Liver (tissue), 9 donors: Measurements from ENCODE around the gene FOXN3. TPM values are rescaled to one million over a fixed set of nuclear protein-coding genes. Genes with fewer than 3 reads are reported as not detected.

ENCODE experiments used
- DNase-seq: peaks from one replicate; pipeline ENCODE4 v3.0.0-alpha.2; 2017; ENCODE audit warnings: low spot score
- H3K27ac ChIP-seq, 2 donors: one replicate each; pipeline ENCODE4 v1.7.0; 2013; ENCODE audit warnings: inconsistent platforms in 2 of 2, low read length in 2 of 2, control low read depth in 1 of 2, low read depth in 1 of 2, mild to moderate bottlenecking in 1 of 2
- H3K27me3 ChIP-seq, 4 donors: one replicate each; pipeline versions ENCODE4 v1.6.1 to v1.7.0; 2013; ENCODE audit warnings: low read length in 3 of 4, inconsistent platforms in 1 of 4, mild to moderate bottlenecking in 1 of 4, moderate library complexity in 1 of 4; ENCODE audit not compliant: control insufficient read depth in 4 of 4, insufficient read depth in 4 of 4
- H3K36me3 ChIP-seq, 4 donors: one replicate each; pipeline versions ENCODE4 v1.6.1 to v1.7.0; 2013; ENCODE audit warnings: low read length in 3 of 4, mild to moderate bottlenecking in 3 of 4, low read depth in 1 of 4, moderate library complexity in 1 of 4; ENCODE audit not compliant: control insufficient read depth in 4 of 4, insufficient read depth in 3 of 4
- H3K4me1 ChIP-seq, 4 donors: one replicate each; pipeline versions ENCODE4 v1.6.1 to v1.7.0; 2013; ENCODE audit warnings: low read length in 3 of 4, mild to moderate bottlenecking in 3 of 4, moderate library complexity in 1 of 4; ENCODE audit not compliant: control insufficient read depth in 4 of 4, insufficient read depth in 4 of 4
- H3K4me3 ChIP-seq, 3 donors: one replicate each; pipeline versions ENCODE4 v1.6.1 to v1.7.0; 2013; ENCODE audit warnings: low read length in 3 of 3, control low read depth in 1 of 3, low read depth in 1 of 3, mild to moderate bottlenecking in 1 of 3
- H3K9ac ChIP-seq, 2 donors: one replicate each; pipeline ENCODE4 v1.7.0; 2013; ENCODE audit warnings: low read length in 2 of 2, mild to moderate bottlenecking in 2 of 2, moderate library complexity in 2 of 2, control low read depth in 1 of 2, low read depth in 1 of 2
- H3K9me3 ChIP-seq, 4 donors: one replicate each; pipeline versions ENCODE4 v1.6.1 to v1.7.0; 2013; ENCODE audit warnings: low read length in 3 of 4; ENCODE audit not compliant: control insufficient read depth in 4 of 4
- FOXA2 ChIP-seq: IDR thresholded peaks from 2 replicates; pipeline ENCODE4 v1.6.1; 2016; ENCODE audit warnings: antibody characterized with exemption
- GABPA ChIP-seq, 2 donors: IDR thresholded peaks in 1 of 2; conservative IDR thresholded peaks in 1 of 2; 2 replicates each; pipeline ENCODE4 v1.6.1; 2016; ENCODE audit warnings: antibody characterized with exemption in 2 of 2, mild to moderate bottlenecking in 1 of 2, moderate library complexity in 1 of 2
- HNF4A ChIP-seq, 2 donors: conservative IDR thresholded peaks; 2 replicates each; pipeline ENCODE4 v1.6.1; 2016; ENCODE audit warnings: antibody characterized with exemption in 2 of 2, mild to moderate bottlenecking in 2 of 2
- TAF1 ChIP-seq: conservative IDR thresholded peaks from 2 replicates; pipeline ENCODE4 v1.6.1; 2016; ENCODE audit warnings: antibody characterized with exemption, mild to moderate bottlenecking
- YY1 ChIP-seq: IDR thresholded peaks from 2 replicates; pipeline ENCODE4 v1.6.1; 2016; ENCODE audit warnings: antibody characterized with exemption, mild to moderate bottlenecking
- WGBS: extraction: QIAGEN DNeasy Blood & Tissue Kit; methylation state at CpG from one replicate; pipeline ENCODE4 v1.1.7; 2013; 5-methylcytosine and 5-hydroxymethylcytosine counted together
- polyA plus RNA-seq, 2 donors: library from polyadenylated mRNA; stranded (reverse) in 1 of 2; unstranded in 1 of 2; fragments of 200-250 nt in 1 of 2; fragments of >200 nt in 1 of 2; fragmentation: Nextera tagmentation in 1 of 2; extraction: Ambion mirVana in 1 of 2; gene quantifications; one replicate each; pipeline versions ENCODE4 v1.2.1 to v1.2.3, GENCODE V29; 2013 to 2015
- total RNA-seq, 2 donors: library from RNA; depleted of rRNA; stranded (reverse); fragments of >200 nt; gene quantifications; one replicate each; pipeline ENCODE4 v1.2.3, GENCODE V29; 2014
- TF ChIP-seq, protein P1 (sequence below): IDR thresholded peaks from 2 replicates; pipeline ENCODE4 v1.6.1; 2016; ENCODE audit warnings: antibody characterized with exemption
- TF ChIP-seq, protein P2 (sequence below): IDR thresholded peaks from 2 replicates; pipeline ENCODE4 v1.6.1; 2016; ENCODE audit warnings: antibody characterized with exemption
- TF ChIP-seq, protein P3 (sequence below): IDR thresholded peaks from 2 replicates; pipeline ENCODE4 v1.6.1; 2016; ENCODE audit warnings: antibody characterized with exemption
- TF ChIP-seq, protein P4 (sequence below): IDR thresholded peaks from 2 replicates; pipeline ENCODE4 v1.6.1; 2016; ENCODE audit warnings: antibody characterized with exemption, mild to moderate bottlenecking
- TF ChIP-seq, protein P5 (sequence below): fragments of 150-350 bp; IDR thresholded peaks from 2 replicates; pipeline ENCODE4 v1.5.1; 2017; ENCODE audit warnings: improper control_type of control experiment, low read depth, low read length; ENCODE audit not compliant: missing input control
- donor health status: healthy.
- donor health status: healthy.
- donor health status: healthy.
- donor health status: healthy.
- donor health status: healthy.

The FOXN3 gene
- total and polyA plus RNA-seq, 4 donors, result 17.8 to 44.8 (median 35.3) TPM

DNA sequence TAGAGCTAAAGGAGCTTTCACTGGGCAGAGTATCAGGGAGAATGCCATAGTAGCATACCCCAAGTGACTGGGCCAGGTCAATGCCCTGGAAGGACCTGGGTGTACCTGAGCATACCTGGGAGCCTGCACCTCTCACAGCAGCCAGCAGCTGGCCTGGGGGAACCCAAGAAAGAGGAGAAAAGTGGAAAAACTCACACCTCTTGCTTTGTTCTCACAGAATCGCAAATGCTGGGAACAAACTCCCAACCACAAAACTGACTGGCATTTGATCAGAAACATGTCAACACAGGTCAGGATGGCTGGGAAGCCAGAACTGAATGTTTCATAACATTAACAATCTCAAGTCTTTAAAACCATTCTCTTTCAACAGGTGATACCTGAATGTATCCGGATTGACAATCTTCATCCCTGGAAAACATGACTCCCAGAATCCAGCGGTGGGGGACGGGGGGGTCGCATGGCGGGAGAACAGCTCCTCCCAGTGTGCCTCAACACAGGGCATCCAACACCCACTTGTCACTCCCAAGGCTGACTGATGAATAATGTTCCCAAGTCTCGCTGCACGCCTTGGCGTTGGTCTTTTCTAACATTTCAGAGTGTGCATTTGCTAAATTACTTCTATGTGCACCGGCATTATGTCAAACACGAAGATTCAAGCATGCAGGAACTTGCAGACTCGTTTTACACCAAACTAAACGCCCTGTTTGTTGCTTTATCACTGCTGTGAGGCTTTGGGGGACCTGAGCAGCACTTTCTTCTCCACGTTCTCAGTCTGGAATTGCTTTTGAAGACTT is 7.9 kb downstream of the FOXN3 start:
- H3K27me3 ChIP-seq, result no peaks in the 10 kb centered on the region
- no peak for DNase-seq
- H3K27ac ChIP-seq, result peak overlapping the region in 1 of 2 donors; percentile 28
- H3K4me1 ChIP-seq, result peaks cover 4 to 15% (median 8%) of the 10 kb centered on the region in 4 donors
- H3K36me3 ChIP-seq, result peaks cover 0 to 7% (median 2%) of the 10 kb centered on the region in 4 donors
- WGBS, result 78% methylated on average over 14 of the region's 14 CpGs
- H3K9me3 ChIP-seq, result no peaks in the 10 kb centered on the region
- TF ChIP-seq, protein P1, sequence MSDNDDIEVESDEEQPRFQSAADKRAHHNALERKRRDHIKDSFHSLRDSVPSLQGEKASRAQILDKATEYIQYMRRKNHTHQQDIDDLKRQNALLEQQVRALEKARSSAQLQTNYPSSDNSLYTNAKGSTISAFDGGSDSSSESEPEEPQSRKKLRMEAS, result no peak
- TF ChIP-seq, protein P2, sequence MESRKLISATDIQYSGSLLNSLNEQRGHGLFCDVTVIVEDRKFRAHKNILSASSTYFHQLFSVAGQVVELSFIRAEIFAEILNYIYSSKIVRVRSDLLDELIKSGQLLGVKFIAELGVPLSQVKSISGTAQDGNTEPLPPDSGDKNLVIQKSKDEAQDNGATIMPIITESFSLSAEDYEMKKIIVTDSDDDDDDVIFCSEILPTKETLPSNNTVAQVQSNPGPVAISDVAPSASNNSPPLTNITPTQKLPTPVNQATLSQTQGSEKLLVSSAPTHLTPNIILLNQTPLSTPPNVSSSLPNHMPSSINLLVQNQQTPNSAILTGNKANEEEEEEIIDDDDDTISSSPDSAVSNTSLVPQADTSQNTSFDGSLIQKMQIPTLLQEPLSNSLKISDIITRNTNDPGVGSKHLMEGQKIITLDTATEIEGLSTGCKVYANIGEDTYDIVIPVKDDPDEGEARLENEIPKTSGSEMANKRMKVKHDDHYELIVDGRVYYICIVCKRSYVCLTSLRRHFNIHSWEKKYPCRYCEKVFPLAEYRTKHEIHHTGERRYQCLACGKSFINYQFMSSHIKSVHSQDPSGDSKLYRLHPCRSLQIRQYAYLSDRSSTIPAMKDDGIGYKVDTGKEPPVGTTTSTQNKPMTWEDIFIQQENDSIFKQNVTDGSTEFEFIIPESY, result no peak
- TF ChIP-seq, protein P3, sequence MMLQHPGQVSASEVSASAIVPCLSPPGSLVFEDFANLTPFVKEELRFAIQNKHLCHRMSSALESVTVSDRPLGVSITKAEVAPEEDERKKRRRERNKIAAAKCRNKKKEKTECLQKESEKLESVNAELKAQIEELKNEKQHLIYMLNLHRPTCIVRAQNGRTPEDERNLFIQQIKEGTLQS, result no peak
- no peak overlapping the region for H3K9ac ChIP-seq
- no peak overlapping the region for H3K4me3 ChIP-seq

DNA sequence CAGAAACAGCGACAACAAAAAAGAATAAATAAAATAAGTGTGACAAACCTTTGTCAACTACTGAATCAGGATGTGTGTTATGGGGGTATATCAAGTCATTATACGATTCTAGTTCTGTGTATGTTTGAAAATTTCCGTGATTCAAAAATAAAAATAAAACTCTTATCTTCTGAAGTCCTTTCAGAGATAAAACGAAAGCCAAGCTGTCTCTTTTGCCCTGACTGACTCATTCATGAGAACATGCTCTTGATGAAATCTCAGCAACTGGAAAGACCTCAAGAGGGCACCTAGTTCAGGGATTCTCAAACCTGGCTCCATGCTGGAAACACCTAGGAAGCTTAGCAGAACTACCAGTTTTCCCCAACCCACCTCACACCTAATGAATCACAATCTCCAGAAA is 9.2 kb downstream of the FOXN3 start:
- Histone ChIP-seq H3K27me3 (no peaks in the 10 kb centered on the region), H3K36me3 (peaks cover 0 to 7% (median 2%) of the 10 kb centered on the region in 4 donors), H3K4me3 (no peak overlapping the region), H3K9me3 (no peaks in the 10 kb centered on the region), H3K27ac (peak overlapping the region in 1 of 2 donors; percentile 61), H3K9ac (no peak overlapping the region), H3K4me1 (peaks cover 4 to 15% (median 8%) of the 10 kb centered on the region in 4 donors)
- DNase-seq, result no peak
- TF ChIP-seq TAF1 (no peak), HNF4A (conservative IDR thresholded peaks at IDR 0.05) (no peak), FOXA2 (no peak), YY1 (no peak), GABPA (IDR thresholded peaks at IDR 0.05 in 1 of 2, conservative IDR thresholded peaks at IDR 0.05 in 1 of 2) (no peak)
- TF ChIP-seq, protein P3, result no peak
- TF ChIP-seq, protein P1, result no peak
- TF ChIP-seq, protein P4, sequence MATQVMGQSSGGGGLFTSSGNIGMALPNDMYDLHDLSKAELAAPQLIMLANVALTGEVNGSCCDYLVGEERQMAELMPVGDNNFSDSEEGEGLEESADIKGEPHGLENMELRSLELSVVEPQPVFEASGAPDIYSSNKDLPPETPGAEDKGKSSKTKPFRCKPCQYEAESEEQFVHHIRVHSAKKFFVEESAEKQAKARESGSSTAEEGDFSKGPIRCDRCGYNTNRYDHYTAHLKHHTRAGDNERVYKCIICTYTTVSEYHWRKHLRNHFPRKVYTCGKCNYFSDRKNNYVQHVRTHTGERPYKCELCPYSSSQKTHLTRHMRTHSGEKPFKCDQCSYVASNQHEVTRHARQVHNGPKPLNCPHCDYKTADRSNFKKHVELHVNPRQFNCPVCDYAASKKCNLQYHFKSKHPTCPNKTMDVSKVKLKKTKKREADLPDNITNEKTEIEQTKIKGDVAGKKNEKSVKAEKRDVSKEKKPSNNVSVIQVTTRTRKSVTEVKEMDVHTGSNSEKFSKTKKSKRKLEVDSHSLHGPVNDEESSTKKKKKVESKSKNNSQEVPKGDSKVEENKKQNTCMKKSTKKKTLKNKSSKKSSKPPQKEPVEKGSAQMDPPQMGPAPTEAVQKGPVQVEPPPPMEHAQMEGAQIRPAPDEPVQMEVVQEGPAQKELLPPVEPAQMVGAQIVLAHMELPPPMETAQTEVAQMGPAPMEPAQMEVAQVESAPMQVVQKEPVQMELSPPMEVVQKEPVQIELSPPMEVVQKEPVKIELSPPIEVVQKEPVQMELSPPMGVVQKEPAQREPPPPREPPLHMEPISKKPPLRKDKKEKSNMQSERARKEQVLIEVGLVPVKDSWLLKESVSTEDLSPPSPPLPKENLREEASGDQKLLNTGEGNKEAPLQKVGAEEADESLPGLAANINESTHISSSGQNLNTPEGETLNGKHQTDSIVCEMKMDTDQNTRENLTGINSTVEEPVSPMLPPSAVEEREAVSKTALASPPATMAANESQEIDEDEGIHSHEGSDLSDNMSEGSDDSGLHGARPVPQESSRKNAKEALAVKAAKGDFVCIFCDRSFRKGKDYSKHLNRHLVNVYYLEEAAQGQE, result no peak
- TF ChIP-seq, protein P5, sequence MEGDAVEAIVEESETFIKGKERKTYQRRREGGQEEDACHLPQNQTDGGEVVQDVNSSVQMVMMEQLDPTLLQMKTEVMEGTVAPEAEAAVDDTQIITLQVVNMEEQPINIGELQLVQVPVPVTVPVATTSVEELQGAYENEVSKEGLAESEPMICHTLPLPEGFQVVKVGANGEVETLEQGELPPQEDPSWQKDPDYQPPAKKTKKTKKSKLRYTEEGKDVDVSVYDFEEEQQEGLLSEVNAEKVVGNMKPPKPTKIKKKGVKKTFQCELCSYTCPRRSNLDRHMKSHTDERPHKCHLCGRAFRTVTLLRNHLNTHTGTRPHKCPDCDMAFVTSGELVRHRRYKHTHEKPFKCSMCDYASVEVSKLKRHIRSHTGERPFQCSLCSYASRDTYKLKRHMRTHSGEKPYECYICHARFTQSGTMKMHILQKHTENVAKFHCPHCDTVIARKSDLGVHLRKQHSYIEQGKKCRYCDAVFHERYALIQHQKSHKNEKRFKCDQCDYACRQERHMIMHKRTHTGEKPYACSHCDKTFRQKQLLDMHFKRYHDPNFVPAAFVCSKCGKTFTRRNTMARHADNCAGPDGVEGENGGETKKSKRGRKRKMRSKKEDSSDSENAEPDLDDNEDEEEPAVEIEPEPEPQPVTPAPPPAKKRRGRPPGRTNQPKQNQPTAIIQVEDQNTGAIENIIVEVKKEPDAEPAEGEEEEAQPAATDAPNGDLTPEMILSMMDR, result no peak
- 61% methylated on average over 4 of the region's 4 CpGs for WGBS
